HepG2 (cell line): ENCODE measurements around the gene PJA2. TPM values are rescaled to one million over a fixed set of nuclear protein-coding genes. Genes with fewer than 3 reads are reported as not detected.
A peak's percentile ranks its signal among the peaks of the same experiment; 100 is the strongest.

Experiments used
- ATAC-seq: fragments of 200-7000 bp; cut with Tn5 transposase; 3 replicates; pipeline ENCODE4 v1.9.1; 2020; ENCODE audit warnings: mild to moderate bottlenecking, moderate library complexity
- BruUV-seq: library from RNA; stranded (reverse); fragments of 400-500 nt; replicated peaks from 2 replicates; lab custom pipeline; 2021; lab: Mats Ljungman, UMichigan
- CTCF ChIA-PET: fragments of 300-600 bp; formaldehyde crosslinking; extraction: SDS; loops from one replicate; lab custom pipeline; 2021; ENCODE audit warnings: low total read pairs, inconsistent platforms, low intra/inter-chr PET ratio; lab: Yijun Ruan, JAX
- POLR2A ChIA-PET: fragments of 350-600 bp; sonication (Branson Sonifier 250); formaldehyde crosslinking; loops from one replicate; lab custom pipeline; 2020; ENCODE audit warnings: antibody characterized with exemption, inconsistent platforms; lab: Yijun Ruan, JAX
- DNase-seq: peaks from one replicate; pipeline ENCODE4 v3.0.0-alpha.2; 2015; ENCODE audit warnings: low spot score
- FAIRE-seq: peaks from 3 replicates; lab custom pipeline; 2011; peaks lifted over from hg19 to GRCh38; lab: Jason Lieb, UNC
- H2AFZ ChIP-seq: one replicate; pipeline ENCODE4 v1.6.1; 2011; ENCODE audit warnings: low read length, inconsistent platforms
- H3K27ac ChIP-seq: fragments of 300-600 bp; 3 replicates; pipeline ENCODE4 v1.8.0; 2011; ENCODE audit warnings: mixed run types, mild to moderate bottlenecking, mixed read lengths, low read length, inconsistent platforms; ENCODE audit not compliant: insufficient read depth; ENCODE audit errors: extremely low read length
- H3K27me3 ChIP-seq, 2 experiments: fragments of 200-600 bp in 1 of 2; 2 replicates in 1 of 2; 3 replicates in 1 of 2; pipeline versions ENCODE4 v1.6.0 to v1.8.0; 2011; ENCODE audit warnings: low read length in 2 of 2, mild to moderate bottlenecking in 2 of 2, moderate library complexity in 2 of 2, inconsistent platforms in 1 of 2; ENCODE audit not compliant: insufficient read depth in 2 of 2, control insufficient read depth in 1 of 2
- H3K36me3 ChIP-seq, 2 experiments: fragments of 200-600 bp in 1 of 2; replicated peaks in 1 of 2; 2 replicates in 1 of 2; 3 replicates in 1 of 2; pipeline versions ENCODE4 v1.5.1 to v1.8.0; 2011; ENCODE audit warnings: low read length in 2 of 2, inconsistent platforms in 1 of 2; ENCODE audit not compliant: insufficient read depth in 2 of 2, control insufficient read depth in 1 of 2
- H3K4me1 ChIP-seq: 2 replicates; pipeline ENCODE4 v1.5.1; 2012; ENCODE audit warnings: low read length, inconsistent platforms; ENCODE audit not compliant: insufficient read depth
- H3K4me2 ChIP-seq: 2 replicates; pipeline ENCODE4 v1.6.0; 2011; ENCODE audit warnings: low read depth, low read length, inconsistent platforms
- H3K4me3 ChIP-seq, 3 experiments: fragments of 200-600 bp in 1 of 3; sonication (generic), shearing (Covaris generic) in 1 of 3; replicated peaks in 1 of 3; 2 replicates each; pipeline ENCODE4 v1.5.1; 2011 to 2016; ENCODE audit warnings: low read length in 3 of 3, inconsistent platforms in 2 of 3, low read depth in 2 of 3, mild to moderate bottlenecking in 2 of 3, control low read depth in 1 of 3, mixed read lengths in 1 of 3; ENCODE audit not compliant: insufficient read depth in 1 of 3
- H3K79me2 ChIP-seq: one replicate; pipeline ENCODE4 v1.6.1; 2011; ENCODE audit warnings: low read length, inconsistent platforms; ENCODE audit not compliant: insufficient read depth
- H3K9ac ChIP-seq: 2 replicates; pipeline ENCODE4 v1.6.0; 2011; ENCODE audit warnings: mild to moderate bottlenecking, low read depth, low read length, inconsistent platforms; ENCODE audit not compliant: insufficient read depth
- H3K9me3 ChIP-seq: 2 replicates; pipeline ENCODE4 v1.5.1; 2012; ENCODE audit warnings: mild to moderate bottlenecking, low read length
- H4K20me1 ChIP-seq: 2 replicates; pipeline ENCODE4 v1.6.0; 2011; ENCODE audit warnings: inconsistent platforms, mild to moderate bottlenecking, low read length, moderate library complexity; ENCODE audit not compliant: insufficient read depth
- HNRNPUL1 ChIP-seq: fragments of 200-400 bp; formaldehyde crosslinking; IDR thresholded peaks from 2 replicates; pipeline ENCODE4 v1.6.1; 2017; ENCODE audit warnings: low read depth, mild to moderate bottlenecking, low read length, moderate library complexity
- IKZF4 ChIP-seq: sonication (generic); formaldehyde crosslinking; IDR thresholded peaks from 2 replicates; pipeline ENCODE4 v1.5.1; 2020; ENCODE audit warnings: borderline replicate concordance, mild to moderate bottlenecking, low read depth, missing genetic modification reagents; ENCODE audit errors: not compliant biosample characterization
- NFATC3 ChIP-seq: sonication (generic); formaldehyde crosslinking; IDR thresholded peaks from 2 replicates; pipeline ENCODE4 v1.5.1; 2020; ENCODE audit warnings: mild to moderate bottlenecking, missing genetic modification reagents
- PRDM15 ChIP-seq: sonication (generic); formaldehyde crosslinking; IDR thresholded peaks from 2 replicates; pipeline ENCODE4 v1.4.0; 2020; ENCODE audit warnings: missing genetic modification reagents
- PRMT3 ChIP-seq: sonication (generic); formaldehyde crosslinking; IDR thresholded peaks from 2 replicates; pipeline ENCODE4 v1.8.1; 2022; ENCODE audit warnings: low read depth, mild to moderate bottlenecking, moderate library complexity, missing genetic modification reagents, borderline replicate concordance
- SNRNP70 ChIP-seq: fragments of 200-400 bp; formaldehyde crosslinking; IDR thresholded peaks from 2 replicates; pipeline ENCODE4 v1.6.1; 2017; ENCODE audit warnings: mild to moderate bottlenecking, low read depth, low read length, moderate library complexity
- TOPORS ChIP-seq: sonication (generic); formaldehyde crosslinking; IDR thresholded peaks from 2 replicates; pipeline ENCODE4 v1.8.0; 2023; ENCODE audit warnings: mild to moderate bottlenecking, missing genetic modification reagents
- ZNF292 ChIP-seq: sonication (generic); formaldehyde crosslinking; IDR thresholded peaks from 2 replicates; pipeline ENCODE4 v1.8.1; 2022; ENCODE audit warnings: mild to moderate bottlenecking, low read depth, missing genetic modification reagents, borderline replicate concordance
- ZNF790 ChIP-seq: sonication (generic); formaldehyde crosslinking; IDR thresholded peaks from 2 replicates; pipeline ENCODE4 v1.8.0; 2022; ENCODE audit warnings: missing genetic modification reagents, mild to moderate bottlenecking, borderline replicate concordance
- WGBS: methylation state at CpG from one replicate; pipeline ENCODE4 v1.1.6; 2017; ENCODE audit warnings: low lambda C conversion rate; 5-methylcytosine and 5-hydroxymethylcytosine counted together
- in situ Hi-C: cut with HindIII; loops from 2 replicates; pipeline ENCODE4 v1.10.0; 2017; ENCODE audit warnings: low pct_unique_long_range_greater_than_20kb; ENCODE audit not compliant: extremely low pct_ligation_motif_present
- intact Hi-C: fragments of 100-400 bp; cut with micrococcal nuclease; formaldehyde crosslinking; loops from one replicate; pipeline ENCODE4 v1.10.0; 2022; ENCODE audit not compliant: unreplicated experiment
- polyA plus RNA-seq, 8 experiments: library from polyadenylated mRNA; depleted of rRNA in 3 of 8; stranded (reverse) in 7 of 8; unstranded in 1 of 8; fragments of >200 nt; fragmentation: Illumina TruSeq in 4 of 8; extraction: Trizol in 4 of 8; gene quantifications; 2 replicates each; pipeline versions ENCODE4 v1.2.1 to v1.2.3, GENCODE V29; 2011 to 2016; ENCODE audit warnings: low read depth in 4 of 8, missing spikeins in 1 of 8, mixed read lengths in 1 of 8; ENCODE audit not compliant: insufficient read depth in 1 of 8
- total RNA-seq, 5 experiments: library from RNA; depleted of rRNA; stranded (reverse); fragments of >200 nt; fragmentation: Illumina TruSeq; extraction: Trizol; gene quantifications; 2 replicates each; pipeline ENCODE4 v1.2.3, GENCODE V29; 2016; ENCODE audit warnings: low read depth in 1 of 5

The PJA2 gene
- total and polyA plus RNA-seq, 2 of the 13 experiments (the other 11 are each of a cell fraction or from before 2014, with no cell fraction given), result 39.4 to 41.4 TPM

- CTCF ChIA-PET, result no interaction called here
- no peak for TF ChIP-seq SNRNP70
These were observed 85.4 kb downstream of the PJA2 start for GRCh38 chr5:109324351-109324750.

GRCh38 chr5:109322694-109323093 is 87.1 kb downstream of the PJA2 start:
- H3K27me3 ChIP-seq, result no peaks in the 10 kb centered on the region
- DNase-seq (no peak), ATAC-seq (peak; percentile 16; the same call in 2 of the 3 replicates), FAIRE-seq (no peak)
- no peak overlapping the region for H3K4me3 ChIP-seq
- intact Hi-C loops, result no loop called here
- in situ Hi-C loops, result no loop called here
- ChIA-PET POLR2A (no interaction called here), CTCF (no interaction called here)
- BruUV-seq, result no TSS peak
- H3K9ac ChIP-seq, result no peak overlapping the region
- no peak overlapping the region for H2AFZ ChIP-seq
- H3K27ac ChIP-seq, result no peak overlapping the region
- H3K4me1 ChIP-seq, result peaks cover 22% of the 10 kb centered on the region
- H4K20me1 ChIP-seq, result no peaks in the 10 kb centered on the region
- H3K4me2 ChIP-seq, result no peak overlapping the region
- no peaks in the 10 kb centered on the region for H3K9me3 ChIP-seq
- WGBS, result 81% methylated on average over 4 of the region's 4 CpGs
- H3K79me2 ChIP-seq, result no peaks in the 10 kb centered on the region
- no peaks in the 10 kb centered on the region for H3K36me3 ChIP-seq
- TF ChIP-seq ZNF292 (CRISPR knock-in tag) (no peak), HNRNPUL1 (no peak), PRMT3 (CRISPR knock-in tag) (no peak), IKZF4 (no peak), TOPORS (no peak), ZNF790 (CRISPR knock-in tag) (no peak), NFATC3 (CRISPR knock-in tag) (no peak), PRDM15 (no peak)

More at GRCh38 chr5:109324351-109324750, 85.4 kb downstream of the PJA2 start:
- no peak for FAIRE-seq
- Histone ChIP-seq H4K20me1 (no peaks in the 10 kb centered on the region), H3K4me2 (no peak overlapping the region), H3K27ac (no peak overlapping the region), H3K79me2 (no peaks in the 10 kb centered on the region), H3K27me3 (no peaks in the 10 kb centered on the region), H3K4me1 (peaks cover 6% of the 10 kb centered on the region; the same call in 1 of the 2 replicates), H3K36me3 (no peaks in the 10 kb centered on the region), H3K4me3 (no peak overlapping the region), H2AFZ (no peak overlapping the region), H3K9me3 (no peaks in the 10 kb centered on the region), H3K9ac (no peak overlapping the region)
- POLR2A ChIA-PET, result no interaction called here
- no TSS peak for BruUV-seq
- in situ Hi-C loops, result no loop called here
- WGBS, result 97% methylated on average over 6 of the region's 7 CpGs
- intact Hi-C loops, result no loop called here
- no peak for DNase-seq
- ATAC-seq, result no peak
